Eye (tissue), 1 donor: ENCODE data around the gene ANKRD11.
"Not testable (repeated sequence)": the region's sequence is repeated elsewhere in the genome, so short reads cannot be mapped to it uniquely, and the experiment has no call there.

Source experiments
- DNase-seq: peaks from one replicate; pipeline ENCODE4 v3.0.0-alpha.2; 2015

The ANKRD11 gene

DNA sequence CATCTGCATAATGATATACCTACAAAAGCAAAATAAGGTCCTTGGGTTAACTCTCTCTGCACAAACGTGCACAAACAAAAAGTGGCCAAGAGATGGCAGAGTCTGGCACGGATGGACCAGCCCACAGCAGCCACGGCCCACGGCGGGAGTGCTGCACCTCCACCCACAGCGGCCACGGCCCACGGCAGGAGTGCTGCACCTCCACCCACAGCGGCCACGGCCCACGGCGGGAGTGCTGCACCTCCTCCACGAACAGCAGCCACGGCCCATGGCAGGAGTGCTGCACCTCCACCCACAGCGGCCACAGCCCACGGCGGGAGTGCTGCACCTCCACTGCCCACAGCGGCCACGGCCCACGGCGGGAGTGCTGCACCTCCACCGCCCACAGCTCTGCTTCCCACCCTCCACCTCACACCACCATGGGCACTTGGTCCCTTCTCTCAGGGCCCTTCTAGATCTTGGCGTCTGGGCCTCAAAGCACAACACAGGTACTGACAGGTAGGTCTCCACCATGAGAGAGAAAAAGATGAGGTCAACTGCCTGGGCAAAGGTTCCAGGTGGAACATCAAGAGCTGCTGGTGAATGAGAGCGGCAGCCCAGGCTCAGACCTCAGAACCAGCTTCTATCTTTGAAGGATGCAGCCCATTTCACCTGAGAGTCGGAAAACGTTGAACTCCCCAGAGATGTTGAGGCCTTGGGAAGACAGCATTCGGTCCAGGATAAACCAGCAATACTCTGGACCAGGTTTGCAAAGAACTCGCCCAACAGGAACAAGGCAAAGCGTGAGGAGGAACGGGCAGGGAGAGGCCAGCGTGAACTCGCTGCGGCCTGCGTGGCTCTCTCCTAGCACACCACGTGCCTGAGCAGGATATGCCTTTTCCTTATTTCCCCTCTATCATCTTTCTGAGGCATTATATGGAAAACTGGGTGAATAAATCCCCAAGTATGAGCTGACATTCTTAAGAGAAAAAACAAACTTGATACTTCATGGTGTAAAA, 148.4 kb downstream of the ANKRD11 start:
- no peak for DNase-seq

DNA sequence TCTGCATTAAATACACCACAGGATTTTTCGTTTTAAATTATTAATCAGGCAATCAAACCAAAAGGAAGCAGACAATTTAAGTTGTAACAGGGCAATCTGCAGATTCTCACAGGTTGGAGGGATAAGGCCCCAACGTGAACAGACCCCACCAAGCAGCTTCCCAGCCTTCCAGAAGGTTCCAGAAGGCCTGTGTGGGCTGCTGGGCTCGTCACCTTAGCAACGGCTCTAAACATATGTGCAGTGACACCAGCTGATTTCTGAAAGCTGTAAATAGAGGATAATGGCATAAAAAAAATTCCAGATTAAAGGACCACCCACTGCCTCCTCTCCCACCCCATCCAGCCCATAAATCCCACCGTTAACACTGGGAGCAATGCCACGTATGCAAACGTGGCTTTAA, 149.1 kb downstream of the ANKRD11 start:
- DNase-seq = no peak

- no peak for DNase-seq
These were observed 151.5 kb downstream of the ANKRD11 start for GRCh38 chr16:89338863-89339262.

GRCh38 chr16:89337965-89338364, 152.4 kb downstream of the ANKRD11 start:
- DNase-seq = no peak

DNA sequence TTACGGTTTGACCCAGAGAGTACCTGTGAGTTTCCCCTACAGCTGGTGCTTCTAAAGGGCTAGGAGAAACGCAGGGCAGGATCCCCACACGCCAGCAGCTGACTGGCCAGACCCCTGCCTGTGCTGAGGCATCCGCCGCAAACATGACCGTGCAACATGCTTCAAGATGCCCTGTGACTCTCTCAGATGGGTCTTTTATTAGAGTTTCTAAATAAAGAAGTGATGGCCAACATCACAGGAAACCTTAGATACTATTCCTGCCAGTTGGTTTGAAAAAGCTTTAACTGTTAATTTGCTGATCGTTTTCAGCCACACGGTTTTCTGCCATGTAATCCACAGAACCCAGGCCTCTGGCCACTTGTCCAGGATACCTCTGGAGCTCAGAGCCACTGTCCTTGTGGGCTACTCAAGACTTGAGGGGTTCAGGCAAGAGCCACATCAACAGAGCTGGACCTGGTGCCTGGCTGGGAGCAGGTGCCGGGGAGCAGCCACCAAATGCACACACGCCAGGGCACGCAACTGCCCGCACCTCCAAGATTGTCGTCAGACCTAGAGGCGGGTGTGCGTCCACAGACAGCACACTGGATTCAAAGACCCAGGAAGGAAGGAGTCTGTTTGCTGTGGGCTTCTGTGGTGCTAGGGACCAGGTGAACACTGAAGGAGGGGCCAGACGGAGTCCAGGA, 154.4 kb downstream of the ANKRD11 start:
- DNase-seq = no peak

GRCh38 chr16:89334988-89335802, 155.2 kb downstream of the ANKRD11 start:
- DNase-seq = no peak

DNA sequence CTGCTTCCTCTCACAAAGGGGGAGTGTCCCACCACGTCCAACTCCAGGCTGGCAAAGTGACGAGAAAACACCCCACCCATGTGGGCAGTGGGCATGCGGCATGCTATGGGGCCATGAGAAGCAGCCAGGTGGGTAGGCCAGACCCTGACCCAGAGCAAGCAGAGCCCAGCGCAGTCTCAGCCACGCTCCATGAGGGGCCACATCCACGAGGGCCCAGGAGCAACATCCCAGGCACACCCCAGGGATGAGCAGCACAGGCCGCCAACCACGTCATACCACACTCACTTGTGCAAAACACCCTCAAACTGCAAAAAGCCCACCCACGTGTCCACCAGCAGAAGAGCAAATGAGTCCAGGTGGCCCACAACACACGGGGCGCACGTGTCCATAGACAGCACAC, 155.9 kb downstream of the ANKRD11 start:
- DNase-seq = no peak

DNA sequence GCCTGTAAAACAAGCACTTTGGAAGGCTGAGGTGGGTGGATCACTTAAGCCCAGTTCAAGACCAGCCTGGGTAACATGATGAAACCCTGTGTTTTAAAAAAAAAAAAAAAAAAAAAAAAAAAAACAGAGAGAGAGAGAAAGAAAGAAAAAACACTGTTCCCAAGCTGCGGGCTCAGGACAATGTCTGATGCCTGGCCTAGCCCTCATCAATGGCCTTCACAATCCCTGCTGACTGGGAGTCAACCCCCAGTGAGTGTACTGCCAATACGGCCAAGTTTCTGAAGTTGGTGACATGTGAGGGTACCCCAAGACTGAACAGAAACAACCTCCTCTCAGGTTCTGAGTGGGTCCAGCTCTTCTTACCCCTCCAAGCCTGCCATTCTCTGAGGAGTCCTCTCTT, 156.3 kb downstream of the ANKRD11 start:
- no peak for DNase-seq

- DNase-seq = peak; percentile 85
These were observed 156.9 kb downstream of the ANKRD11 start for GRCh38 chr16:89333401-89334001.

DNA sequence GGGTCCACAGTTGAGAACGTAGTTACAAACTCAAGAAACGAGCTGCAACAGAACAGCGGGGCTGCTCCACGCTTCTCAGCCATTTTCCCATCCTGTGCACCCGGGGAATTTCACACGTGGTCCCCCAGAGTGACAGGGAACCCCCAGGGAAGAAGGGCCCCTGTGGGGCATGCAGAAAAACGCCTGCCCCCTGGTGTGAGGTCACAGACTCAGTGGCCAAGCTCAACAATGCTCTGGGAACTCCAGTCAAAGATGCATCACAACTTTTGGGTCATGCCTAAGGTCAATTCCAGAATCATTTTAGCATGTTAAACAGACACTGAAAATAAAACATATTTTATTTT, 157.5 kb downstream of the ANKRD11 start:
- no peak for DNase-seq

- no peak for DNase-seq
These were observed 158.0 kb downstream of the ANKRD11 start for GRCh38 chr16:89332243-89332901.

GRCh38 chr16:89331371-89332109, 158.8 kb downstream of the ANKRD11 start:
- no peak for DNase-seq

GRCh38 chr16:89330177-89330856, 160.0 kb downstream of the ANKRD11 start:
- DNase-seq = no peak

DNA sequence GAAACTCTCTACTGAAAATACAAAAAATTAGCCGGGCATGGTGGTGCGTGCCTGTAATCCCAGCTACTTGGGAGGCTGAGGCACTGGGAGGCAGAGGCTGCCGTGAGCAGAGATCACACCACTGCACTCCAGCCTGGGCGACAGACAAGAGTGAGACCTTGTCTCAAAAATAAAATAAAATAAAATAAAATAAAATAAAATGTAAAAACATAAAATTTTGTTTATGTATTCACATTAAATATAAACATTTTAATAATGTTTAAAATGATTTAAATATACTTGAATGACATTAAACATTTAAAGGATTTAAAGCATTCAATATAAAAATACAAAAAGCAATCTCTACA, 160.6 kb downstream of the ANKRD11 start:
- not testable (repeated sequence) for DNase-seq

GRCh38 chr16:89328412-89329400, 161.7 kb downstream of the ANKRD11 start:
- not testable (repeated sequence) for DNase-seq

DNA sequence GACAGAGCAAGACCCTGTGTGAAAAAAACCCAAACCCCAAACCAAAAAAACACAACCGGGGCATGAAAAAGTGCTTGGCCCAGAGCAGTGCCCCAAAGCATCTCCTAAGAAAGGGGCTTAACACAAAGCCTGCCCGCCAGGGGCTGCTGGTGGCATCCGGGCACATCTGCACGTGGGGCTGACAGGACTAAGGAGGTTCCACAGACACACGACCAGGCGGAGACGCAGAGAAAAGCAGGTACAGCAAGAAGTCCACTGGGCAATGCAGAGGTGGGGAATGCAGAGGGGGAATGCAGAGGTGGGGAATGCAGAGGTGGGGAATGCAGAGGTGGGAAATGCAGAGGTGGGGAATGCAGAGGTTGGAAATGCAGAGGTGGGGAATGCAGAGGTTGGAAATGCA, 163.6 kb downstream of the ANKRD11 start:
- no peak for DNase-seq

GRCh38 chr16:89325861-89326471, 164.4 kb downstream of the ANKRD11 start:
- DNase-seq = no peak

- DNase-seq = no peak
These were observed 166.0 kb downstream of the ANKRD11 start for GRCh38 chr16:89324056-89325010.
